Measurements from ENCODE around the gene SIN3A.

- TF ChIP-seq CTCF (IDR thresholded peaks at IDR 0.05; ENCODE audit: insufficient read depth, low read length, poor library complexity, severe bottlenecking): no peak
- TF ChIP-seq EZH2phosphoT487 (conservative IDR thresholded peaks at IDR 0.05; ENCODE audit: low read length): no peak
These were observed 95.0 kb downstream of the SIN3A start for GRCh38 chr15:75356517-75356916.
